Right ventricle myocardium inferior (tissue), 1 donor: ENCODE data around the gene PNLIPRP2. TPM values are rescaled to one million over a fixed set of nuclear protein-coding genes. Genes with fewer than 3 reads are reported as not detected.

Experiments used
- ATAC-seq: fragments of 200-7000 bp; cut with Tn5 transposase; one replicate; pipeline ENCODE4 v1.9.1; 2020; ENCODE audit warnings: mild to moderate bottlenecking, moderate library complexity
- DNase-seq: peaks from one replicate; pipeline ENCODE4 v3.0.0; 2021; ENCODE audit errors: missing footprints
- intact Hi-C: fragments of 100-400 bp; cut with DNase I; formaldehyde crosslinking; loops from one replicate; pipeline ENCODE4 v1.11.0; 2022
- total RNA-seq: library from RNA; stranded (reverse); fragmentation: NEBNext Ultra II Directional; extraction: Animal tissue kit (Norgen Biotek cat#: 25700); gene quantifications from one replicate; pipeline ENCODE4 v1.2.1, GENCODE V29; 2021
- donor health status: DM: no; HTN: yes; CAD: no; lungs with severe emphysema.

PNLIPRP2 gene
- total RNA-seq, 1 donor from 2014 or later, result not detected

DNA sequence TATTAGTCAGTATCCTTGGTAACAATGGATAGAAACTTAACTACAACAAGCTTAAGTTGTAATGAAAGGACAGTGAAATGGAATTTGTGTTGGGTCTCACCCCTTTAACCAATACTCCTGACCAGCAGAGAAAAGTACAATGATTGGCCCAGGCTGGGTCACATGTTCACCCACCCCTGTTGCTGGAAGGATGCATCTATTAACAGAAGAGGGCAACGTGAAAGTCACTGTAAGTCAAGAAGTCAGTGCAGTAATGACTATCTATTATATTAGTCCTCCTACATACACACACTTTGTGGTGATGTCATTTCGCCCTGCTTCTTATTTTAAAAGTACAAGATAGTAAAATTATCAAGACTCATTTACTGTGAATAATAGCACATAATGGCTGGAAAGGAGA lies 16.2 kb downstream of the PNLIPRP2 start:
- intact Hi-C loops, result no loop called here
- no peak for ATAC-seq
- DNase-seq, result no peak

DNA sequence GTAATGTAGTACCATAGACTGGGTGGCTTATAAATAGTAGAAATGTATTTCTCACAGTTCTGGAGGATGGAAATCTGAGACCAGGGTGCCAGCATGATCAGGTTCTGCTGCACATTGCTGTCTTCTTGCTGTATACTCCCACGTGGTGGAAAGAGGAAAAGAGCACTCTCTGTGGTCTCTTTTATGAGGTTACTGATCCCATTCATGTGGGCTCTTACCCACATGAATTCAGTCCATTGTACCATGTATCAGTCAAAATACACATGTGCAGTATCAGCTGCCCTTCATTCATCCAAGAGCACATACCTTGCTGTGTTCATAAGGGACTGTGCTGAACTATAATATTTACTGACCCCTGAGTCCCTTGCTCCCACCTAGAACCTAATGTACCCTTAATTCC lies 17.1 kb downstream of the PNLIPRP2 start:
- no peak for DNase-seq
- intact Hi-C loops, result no loop called here
- ATAC-seq, result no peak

DNA sequence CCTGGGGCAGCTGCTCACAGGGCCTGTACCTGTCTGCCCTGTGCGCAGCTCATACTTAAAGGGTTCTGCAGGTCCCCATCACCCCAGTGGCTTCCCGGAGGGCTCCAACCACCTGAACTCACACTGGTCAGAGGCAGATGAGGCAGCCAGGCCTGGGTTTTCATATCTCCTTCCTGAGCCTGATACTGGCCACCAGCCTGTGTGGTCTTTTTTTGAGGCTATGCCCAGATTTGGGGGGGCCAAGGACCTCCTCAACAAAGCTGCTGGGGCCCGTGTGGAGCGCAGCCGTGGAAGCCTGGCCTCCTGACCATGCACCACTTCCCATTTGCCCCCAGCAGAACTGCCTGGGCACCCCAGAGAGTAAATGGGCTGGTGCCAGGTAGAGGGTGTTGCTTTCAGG lies 25.7 kb downstream of the PNLIPRP2 start:
- no peak for DNase-seq
- intact Hi-C loops, result no loop called here
- no peak for ATAC-seq

DNA sequence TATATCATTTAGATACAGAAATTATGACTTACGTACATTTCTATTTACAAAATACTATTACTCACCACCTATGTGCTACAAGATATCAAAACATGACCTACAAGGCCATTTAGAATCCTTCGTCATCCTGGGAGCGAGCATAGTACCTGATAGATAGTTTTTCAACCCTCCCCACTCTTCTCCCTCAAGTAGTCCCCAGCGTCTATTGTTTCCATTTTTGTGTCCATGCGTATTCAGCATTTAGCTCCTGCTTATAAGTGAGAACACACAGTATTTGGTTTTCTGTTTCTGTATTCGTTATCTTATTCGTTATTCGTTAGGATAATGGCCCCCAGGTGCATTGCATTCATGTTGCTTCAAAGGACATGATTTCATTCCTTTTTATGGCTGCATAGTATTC lies 28.1 kb downstream of the PNLIPRP2 start:
- intact Hi-C loops, result no loop called here
- no peak for ATAC-seq
- DNase-seq, result no peak

DNA sequence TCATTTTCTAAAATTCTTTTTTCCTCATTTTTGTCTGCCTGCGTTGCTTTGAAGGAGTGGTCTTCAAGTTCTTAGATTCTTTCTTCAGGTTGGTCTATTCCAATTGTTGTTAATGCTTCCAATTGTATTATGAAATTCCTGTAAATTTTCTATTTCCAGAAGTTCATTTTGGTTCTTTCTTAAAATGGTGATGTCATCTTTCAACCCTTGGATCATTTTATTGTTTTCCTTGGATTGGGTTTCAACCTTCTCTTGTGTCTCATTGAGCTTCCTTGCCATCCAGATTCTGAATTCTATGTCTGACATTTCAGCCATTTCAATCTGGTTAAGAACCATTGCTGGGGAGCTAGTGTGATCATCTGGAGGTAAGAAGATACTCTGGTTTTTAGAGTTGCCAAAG lies 33.1 kb downstream of the PNLIPRP2 start:
- DNase-seq, result no peak

DNA sequence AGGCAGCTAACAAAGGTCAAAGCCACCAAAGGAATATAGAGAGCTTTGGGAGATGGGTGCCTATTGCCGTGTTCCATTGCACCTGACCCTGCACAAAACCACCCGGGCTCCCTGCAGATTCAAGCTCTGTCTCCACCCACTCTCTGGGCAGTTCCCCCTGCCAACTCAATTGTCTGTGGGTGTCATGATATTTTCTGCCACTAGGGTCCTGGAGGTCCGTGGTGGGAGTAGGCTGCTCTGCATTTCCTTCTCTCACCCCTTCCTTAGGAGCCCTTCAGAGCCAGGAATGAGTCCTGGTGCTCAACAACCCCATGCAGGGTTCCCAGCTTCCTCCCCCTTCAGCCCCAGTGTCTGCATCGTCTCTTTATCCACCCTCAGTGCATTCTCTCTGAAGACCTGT lies 34.1 kb downstream of the PNLIPRP2 start:
- no peak for ATAC-seq
- no peak for DNase-seq
- intact Hi-C loops, result no loop called here

More for the DNA sequence above, 33.1 kb downstream of the PNLIPRP2 start:
- intact Hi-C loops, result no loop called here
- no peak for ATAC-seq

DNA sequence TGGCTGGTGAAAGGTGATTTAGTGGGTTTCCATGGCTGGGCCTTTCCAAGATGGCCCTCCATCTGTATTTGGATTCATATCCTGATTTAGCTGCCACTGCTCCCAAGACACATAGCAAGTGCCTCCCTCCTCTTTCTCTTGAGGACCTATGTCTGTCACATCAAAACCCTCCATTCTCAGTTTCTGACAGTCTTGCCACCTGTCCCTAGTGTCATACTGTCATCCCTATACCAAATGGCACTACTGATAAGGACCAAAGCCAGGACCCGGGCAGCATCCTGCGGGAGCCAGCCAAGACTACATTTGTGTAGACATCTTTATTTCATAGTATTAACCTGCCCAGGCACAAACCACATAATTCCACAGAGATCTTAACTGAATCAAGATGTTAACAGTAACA lies 34.8 kb downstream of the PNLIPRP2 start:
- intact Hi-C loops, result no loop called here
- ATAC-seq (no peak), DNase-seq (no peak)

DNA sequence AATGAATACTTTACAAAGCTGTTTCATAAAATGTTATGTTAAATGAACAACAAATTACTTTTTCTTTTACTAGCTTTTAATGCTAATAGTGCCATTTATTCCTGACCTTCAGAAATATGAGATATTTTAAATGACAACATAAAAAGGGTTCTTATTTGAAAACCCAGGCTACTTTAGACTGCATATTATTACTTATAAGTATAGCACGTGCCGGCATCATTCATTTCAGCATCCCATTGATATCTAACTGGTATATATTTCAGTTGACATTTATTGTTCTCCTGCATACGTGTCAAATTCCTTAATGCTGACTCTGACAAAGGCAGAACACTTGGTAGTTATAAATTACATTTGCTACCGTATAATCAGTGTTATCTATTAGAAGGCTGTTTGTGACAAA lies 35.3 kb downstream of the PNLIPRP2 start:
- ATAC-seq, result no peak
- no peak for DNase-seq
- intact Hi-C loops, result no loop called here

DNA sequence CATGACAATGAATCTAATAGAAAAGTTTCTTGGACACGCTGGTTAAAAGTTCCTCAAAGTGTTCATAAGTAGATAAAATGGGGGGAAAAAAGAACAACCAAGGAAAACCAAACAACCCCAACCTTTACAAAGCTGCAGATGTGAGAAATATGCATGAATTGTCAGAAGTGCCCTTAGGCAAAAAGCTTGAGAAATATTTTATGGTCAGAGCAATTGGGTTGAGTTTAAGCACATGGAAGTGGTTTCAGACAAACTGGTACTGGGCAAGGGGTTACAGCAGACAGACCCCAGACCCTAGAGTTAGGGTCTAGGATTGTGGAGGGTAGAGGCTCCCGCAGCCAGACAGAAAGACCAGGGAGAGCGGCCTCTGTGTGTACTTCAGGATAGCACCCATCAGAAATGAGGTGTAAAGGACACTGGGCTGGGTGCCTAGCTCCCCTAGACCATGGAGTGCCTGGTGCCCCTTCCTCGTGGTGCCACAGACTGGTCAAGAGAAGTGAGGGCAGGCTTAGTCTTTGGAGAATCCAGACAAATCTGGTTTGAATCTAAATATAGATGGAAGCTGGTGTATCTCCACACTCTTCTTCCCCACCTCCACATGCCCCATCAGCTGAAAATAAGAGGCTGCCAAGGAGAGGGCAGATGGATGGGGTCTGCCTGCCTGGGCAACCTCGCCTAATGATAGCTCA lies 37.3 kb downstream of the PNLIPRP2 start:
- no peak for ATAC-seq
- DNase-seq, result no peak
- intact Hi-C loops, result no loop called here

DNA sequence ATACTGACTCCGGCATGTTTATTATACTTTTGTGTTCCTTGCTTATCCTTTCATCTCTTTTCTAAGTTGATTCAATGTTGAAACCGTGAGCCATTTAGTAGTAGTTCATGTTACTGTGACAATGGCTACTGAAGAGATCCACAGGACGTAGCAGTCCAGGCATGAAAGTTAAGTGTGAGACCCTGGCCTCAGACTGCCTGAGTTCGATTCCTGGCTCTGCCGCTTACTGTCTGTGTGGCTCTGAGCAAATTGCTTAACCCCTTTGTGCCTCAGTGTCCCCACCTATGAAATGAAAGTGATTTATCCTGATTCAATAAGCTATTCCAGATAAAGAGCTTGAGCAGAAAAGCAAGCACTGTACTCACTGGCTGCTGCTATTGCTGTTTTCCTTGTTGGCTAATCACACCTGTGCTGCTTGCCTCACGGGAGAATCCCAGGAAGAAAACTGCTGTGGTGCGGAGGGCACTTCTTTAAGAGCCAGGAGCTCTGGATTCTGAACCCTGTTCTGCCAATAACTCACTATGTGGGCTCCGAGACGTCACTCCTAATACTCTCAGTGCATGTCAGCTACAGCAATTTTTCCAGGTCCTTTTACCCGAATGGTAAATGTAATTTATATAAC lies 38.4 kb downstream of the PNLIPRP2 start:
- intact Hi-C loops, result no loop called here
- ATAC-seq, result no peak
- DNase-seq, result no peak

DNA sequence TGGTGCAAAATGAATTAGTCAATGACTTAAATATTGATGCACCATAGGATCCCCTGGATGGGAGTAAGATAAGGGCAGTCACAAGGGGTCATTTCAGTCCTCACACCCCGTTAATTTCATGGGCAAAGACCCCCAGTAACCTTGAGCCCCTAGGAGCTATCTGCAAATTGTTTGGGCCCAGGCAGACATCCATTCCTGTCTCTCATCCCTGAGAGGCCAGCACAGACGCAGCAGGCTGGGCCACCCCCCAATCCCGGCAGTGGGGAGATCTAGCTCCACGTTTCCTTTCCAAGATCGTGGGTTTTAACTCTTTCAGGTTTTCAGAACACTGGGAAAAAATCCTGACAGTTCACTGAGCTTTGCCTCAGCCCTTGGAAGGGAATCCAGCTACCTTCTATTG lies 40.1 kb downstream of the PNLIPRP2 start:
- DNase-seq (no peak), ATAC-seq (no peak)
- intact Hi-C loops, result no loop called here

DNA sequence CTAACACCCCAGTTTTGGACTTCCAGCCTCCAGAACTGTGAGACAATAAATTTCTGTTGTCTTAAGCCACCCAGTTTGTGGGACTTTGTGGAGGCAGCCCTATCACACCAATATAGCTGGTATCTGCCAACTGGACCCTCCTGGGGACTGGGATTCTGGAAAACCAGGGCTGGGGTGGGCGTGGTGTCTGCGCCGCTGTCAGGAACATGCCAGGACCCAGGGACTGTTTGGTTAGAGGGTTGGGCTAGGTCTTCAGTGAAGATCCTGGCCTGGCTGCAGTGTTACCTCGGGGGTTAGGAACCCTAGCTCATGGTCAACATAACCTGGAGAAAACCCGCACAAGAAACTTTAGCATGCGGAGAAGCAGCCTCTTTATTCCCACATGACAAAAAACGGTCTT lies 42.6 kb downstream of the PNLIPRP2 start:
- ATAC-seq, result no peak
- peak; percentile 22 for DNase-seq
- intact Hi-C loops, result no loop called here

DNA sequence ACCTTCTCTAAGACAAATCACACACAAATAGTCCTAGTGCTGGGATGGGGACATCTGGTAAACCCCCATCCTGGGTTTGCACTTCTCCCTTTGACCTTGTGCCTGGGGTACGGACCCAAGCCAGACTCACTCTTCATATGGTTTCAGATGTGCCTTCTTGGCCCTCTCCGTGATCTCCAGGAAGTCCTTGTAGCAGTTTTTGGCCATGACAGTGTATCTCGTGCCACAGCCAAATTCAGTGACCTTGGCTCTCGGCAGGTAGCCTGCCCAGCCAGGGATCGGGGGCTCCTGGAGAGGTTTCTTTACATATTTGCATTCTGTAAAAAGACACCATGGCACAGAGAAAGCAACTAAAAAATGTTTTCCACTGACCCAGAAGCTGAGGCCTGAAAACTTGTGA lies 43.9 kb downstream of the PNLIPRP2 start:
- intact Hi-C loops, result no loop called here
- no peak for ATAC-seq
- no peak for DNase-seq

DNA sequence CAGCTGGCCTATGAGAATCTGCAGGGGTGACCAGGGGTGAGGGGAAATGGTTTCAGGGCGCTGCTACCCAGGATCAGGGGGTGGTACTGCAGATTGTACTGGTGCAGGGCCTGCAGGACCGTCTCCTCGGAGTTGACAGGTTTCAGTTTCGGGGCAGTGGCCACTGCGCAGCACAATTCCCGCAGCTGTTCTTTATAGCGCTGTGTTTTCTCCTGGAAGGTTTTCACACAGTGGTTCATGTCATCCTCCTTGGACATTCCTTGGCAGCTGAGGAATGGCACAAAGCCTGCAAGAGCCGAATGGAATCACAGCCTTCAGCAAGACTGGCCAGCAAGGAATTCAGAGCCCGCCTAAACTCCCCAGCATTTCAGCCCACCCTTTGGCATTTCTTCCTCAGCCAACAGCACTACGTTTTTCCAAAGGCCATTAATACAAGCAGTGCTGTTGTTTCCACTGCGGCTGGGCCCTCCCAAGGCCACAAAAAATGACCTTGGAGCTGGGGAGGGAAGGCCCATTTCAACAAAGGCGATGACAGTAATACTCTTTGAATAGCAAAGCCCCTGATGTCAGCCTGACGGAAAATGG lies 44.9 kb downstream of the PNLIPRP2 start:
- peak; percentile 81 for ATAC-seq
- no peak for DNase-seq
- intact Hi-C loops, result no loop called here

DNA sequence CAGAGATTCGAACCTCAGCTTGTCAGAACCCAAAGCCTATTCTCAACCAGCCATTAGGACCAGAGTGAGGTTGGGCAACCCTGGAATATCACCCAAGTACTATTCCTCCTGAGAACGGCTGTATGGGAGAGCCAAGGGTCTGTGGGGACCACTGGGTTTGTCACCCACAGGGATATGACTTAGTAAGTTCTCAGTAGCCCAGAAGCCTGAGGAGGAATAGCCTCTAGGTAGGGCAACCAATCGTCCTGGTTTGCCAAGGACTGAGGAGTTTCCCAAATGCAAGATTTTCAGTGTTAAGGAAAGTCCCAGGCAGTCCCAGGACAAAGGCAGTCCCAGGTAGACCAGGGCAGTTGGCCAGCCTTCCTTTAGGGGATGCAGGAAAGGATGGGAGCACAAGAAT lies 46.7 kb downstream of the PNLIPRP2 start:
- no peak for DNase-seq

DNA sequence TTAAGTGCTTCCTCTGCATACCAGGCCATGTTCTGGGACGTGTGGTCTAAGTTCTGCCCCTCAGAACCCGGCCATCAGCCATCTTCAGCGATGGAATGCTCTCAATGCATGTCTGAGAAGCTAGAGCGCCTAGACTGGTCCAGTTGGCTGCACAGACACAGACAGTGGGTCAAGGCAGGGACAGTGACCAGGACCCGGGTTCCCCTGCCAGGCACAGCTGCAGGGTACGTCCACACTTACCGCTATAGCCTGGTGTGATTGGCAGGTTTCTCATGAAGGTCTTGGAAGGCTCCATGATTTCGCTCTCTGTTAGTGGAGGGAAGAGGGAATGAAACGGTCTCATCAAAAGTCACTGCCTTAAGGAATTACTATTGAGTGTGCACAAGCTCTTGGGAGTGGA lies 47.3 kb downstream of the PNLIPRP2 start:
- intact Hi-C loops, result no loop called here
- ATAC-seq, result no peak
- DNase-seq, result no peak

More for the DNA sequence above, 46.7 kb downstream of the PNLIPRP2 start:
- ATAC-seq, result no peak
- intact Hi-C loops, result no loop called here

DNA sequence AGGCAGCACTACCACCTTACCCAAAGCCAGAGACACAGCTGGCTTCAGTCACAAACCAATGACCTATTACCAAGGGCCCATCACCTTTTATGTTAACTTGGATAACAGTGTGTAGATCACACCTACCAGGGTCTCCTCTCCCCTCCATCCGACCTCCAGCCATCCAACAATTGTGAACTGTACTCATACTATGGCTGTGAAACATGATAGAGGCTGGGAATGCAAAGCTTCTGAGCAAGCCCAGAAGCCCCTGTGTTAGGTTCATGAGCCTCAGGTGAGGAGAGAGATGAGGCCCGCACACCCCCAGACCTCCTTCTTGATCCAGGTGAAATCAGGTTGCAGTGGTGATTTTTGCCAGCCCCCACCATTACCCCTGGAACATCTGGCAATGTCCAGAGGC lies 47.7 kb downstream of the PNLIPRP2 start:
- DNase-seq, result no peak
- no peak for ATAC-seq
- intact Hi-C loops, result no loop called here

DNA sequence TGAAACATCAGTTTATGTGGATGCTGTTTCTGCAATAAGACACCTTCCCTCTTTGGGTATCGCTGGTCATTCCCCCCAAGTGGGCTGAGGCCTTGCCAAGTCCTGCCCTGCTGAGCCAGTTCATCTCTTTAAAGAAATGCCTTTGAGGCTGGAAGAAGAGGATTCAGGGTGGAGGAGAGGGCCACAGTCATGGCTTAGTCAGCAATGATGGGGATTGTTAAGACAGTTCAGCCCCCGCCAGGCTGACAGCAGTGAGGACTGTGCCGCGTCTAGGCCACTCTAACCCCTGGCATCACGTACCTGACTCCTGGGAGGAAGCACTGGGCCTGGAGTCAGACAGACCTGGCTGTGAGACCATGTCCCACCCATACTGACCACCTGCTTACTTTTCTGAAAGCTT lies 48.3 kb downstream of the PNLIPRP2 start:
- DNase-seq (no peak), ATAC-seq (no peak)
- intact Hi-C loops, result no loop called here

DNA sequence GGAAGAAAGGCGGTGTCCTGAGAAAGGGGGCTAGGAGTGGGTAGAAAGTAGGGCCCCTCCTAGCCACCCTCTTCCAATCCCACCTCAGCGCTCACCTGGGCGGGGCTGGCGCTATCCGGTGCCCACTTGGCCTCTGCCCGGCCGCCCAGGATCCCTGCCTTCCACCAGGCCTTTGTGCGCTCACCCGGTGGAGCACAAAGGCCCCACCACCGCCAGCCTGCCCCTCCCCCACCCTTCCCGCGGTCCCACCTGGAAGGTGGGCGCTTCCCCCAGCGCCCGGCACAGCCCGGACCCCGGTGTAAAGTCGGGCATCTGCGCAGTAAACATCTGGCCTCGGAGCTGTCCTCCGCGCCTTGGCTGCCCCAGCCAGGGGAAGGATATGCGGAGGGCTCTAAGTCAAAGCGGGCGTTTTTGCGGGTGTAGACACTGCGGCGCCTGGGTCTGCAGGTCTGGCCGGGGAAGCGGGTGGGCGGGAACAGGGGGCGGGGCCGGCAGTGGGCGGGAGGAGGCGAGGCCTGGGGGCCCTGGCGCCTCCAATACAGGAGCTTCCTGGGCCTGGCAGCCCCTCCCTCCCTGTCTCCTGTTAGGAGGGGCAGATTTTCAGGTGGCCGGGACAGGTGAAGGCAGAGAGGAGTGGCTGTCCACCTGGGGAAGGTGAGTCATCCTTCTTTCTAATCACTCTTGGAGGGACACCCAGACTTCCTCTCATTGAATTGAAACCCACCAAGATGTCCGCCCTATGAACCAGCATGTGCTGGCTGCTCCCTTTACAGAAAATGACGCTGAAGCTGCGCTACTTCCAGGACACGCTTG lies 49.3 kb downstream of the PNLIPRP2 start:
- intact Hi-C loops, result no loop called here
- ATAC-seq (peak; percentile 8), DNase-seq (peak; percentile 11)

DNA sequence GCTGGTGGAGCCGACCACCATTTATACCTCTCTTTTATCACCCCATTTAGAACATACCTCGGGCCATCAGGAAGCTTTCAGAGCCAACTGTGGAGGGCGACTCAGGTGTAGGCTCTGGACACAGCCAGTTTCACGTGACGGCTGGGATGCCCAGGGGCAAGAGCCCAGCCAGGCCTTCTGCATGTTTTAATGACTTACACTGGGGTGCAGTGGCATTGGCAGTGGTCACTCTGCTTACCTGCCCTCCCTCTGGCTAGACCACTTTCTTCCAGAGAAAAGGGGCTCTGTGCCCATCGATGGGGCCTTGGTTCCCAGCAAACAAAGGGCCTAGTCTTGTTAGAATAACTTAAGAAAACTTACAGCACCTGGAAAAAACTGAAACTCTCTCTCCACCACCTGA lies 50.0 kb downstream of the PNLIPRP2 start:
- ATAC-seq, result no peak
- intact Hi-C loops, result no loop called here
- DNase-seq, result peak; percentile 42
